ENCODE measurements around the gene GRK2. TPM values are rescaled to one million over a fixed set of nuclear protein-coding genes. Genes with fewer than 3 reads are reported as not detected.

GRK2 gene
- total RNA-seq, 4 donors from 2014 or later: 39.8 to 72.5 (median 47.8) TPM

- TF ChIP-seq CTCF (IDR thresholded peaks at IDR 0.05; ENCODE audit: low read depth): no peak
Observed at GRCh38 chr11:67309166-67309565, 42.9 kb downstream of the GRK2 start.

- no peak for TF ChIP-seq CTCF (IDR thresholded peaks at IDR 0.05; ENCODE audit: low read depth)
Observed at GRCh38 chr11:67309661-67310061, 43.4 kb downstream of the GRK2 start.

- TF ChIP-seq CTCF (IDR thresholded peaks at IDR 0.05; ENCODE audit: low read depth): no peak
Observed at GRCh38 chr11:67310246-67311050, 44.2 kb downstream of the GRK2 start.

GRCh38 chr11:67311051-67311555, 44.8 kb downstream of the GRK2 start:
- no peak for TF ChIP-seq CTCF (IDR thresholded peaks at IDR 0.05; ENCODE audit: low read depth)

- TF ChIP-seq CTCF (IDR thresholded peaks at IDR 0.05; ENCODE audit: low read depth): no peak
Observed at GRCh38 chr11:67311556-67312082, 45.3 kb downstream of the GRK2 start.

- no peak for TF ChIP-seq CTCF (IDR thresholded peaks at IDR 0.05; ENCODE audit: low read depth)
Observed at GRCh38 chr11:67312187-67313021, 46.1 kb downstream of the GRK2 start.
